ENCODE data around the gene OPN1MW.
"Not testable (repeated sequence)": the region's sequence is repeated elsewhere in the genome, so short reads cannot be mapped to it uniquely, and the experiment has no call there.

OPN1MW gene

GRCh38 chrX:154182296-154182695 is at the start of gene OPN1MW:
OPN1MW (plus strand) TSS chrX:154182596; CDS start chrX:154182678, 82 bp downstream.
- H3K9ac ChIP-seq (ENCODE audit: low read depth, low read length); H3K4me1 ChIP-seq (ENCODE audit: insufficient read depth, low read length); H3K9me3 ChIP-seq (ENCODE audit: control insufficient read depth, insufficient read depth, low read length); H3K36me3 ChIP-seq (ENCODE audit: insufficient read depth, low read length): not testable (repeated sequence)

- Histone ChIP-seq H3K36me3 (ENCODE audit: insufficient read depth, low read length) (no peaks in the 10 kb centered on the region), H3K9ac (ENCODE audit: low read depth, low read length) (no peak overlapping the region)
These were observed 46.8 kb upstream of the OPN1MW start for GRCh38 chrX:154135458-154136229.

GRCh38 chrX:154136627-154137161 is 45.7 kb upstream of the OPN1MW start:
- no peaks in the 10 kb centered on the region for H3K9me3 ChIP-seq (ENCODE audit: control insufficient read depth, insufficient read depth, low read length)
- H3K4me1 ChIP-seq (ENCODE audit: insufficient read depth, low read length), result no peaks in the 10 kb centered on the region; the same call in 1 of the 2 replicates
- no peaks in the 10 kb centered on the region for H3K36me3 ChIP-seq (ENCODE audit: insufficient read depth, low read length)
- H3K9ac ChIP-seq (ENCODE audit: low read depth, low read length), result peak overlapping the region; percentile 51; the same call in 1 of the 2 replicates

More at GRCh38 chrX:154135458-154136229, 46.8 kb upstream of the OPN1MW start:
- Histone ChIP-seq H3K9me3 (ENCODE audit: control insufficient read depth, insufficient read depth, low read length) (no peaks in the 10 kb centered on the region), H3K4me1 (ENCODE audit: insufficient read depth, low read length) (no peaks in the 10 kb centered on the region; the same call in 1 of the 2 replicates)

GRCh38 chrX:154138857-154139256 is 43.5 kb upstream of the OPN1MW start:
- Histone ChIP-seq H3K9me3 (ENCODE audit: control insufficient read depth, insufficient read depth, low read length) (no peaks in the 10 kb centered on the region), H3K9ac (ENCODE audit: low read depth, low read length) (no peak overlapping the region), H3K36me3 (ENCODE audit: insufficient read depth, low read length) (no peaks in the 10 kb centered on the region), H3K4me1 (ENCODE audit: insufficient read depth, low read length) (no peaks in the 10 kb centered on the region; the same call in 1 of the 2 replicates)

GRCh38 chrX:154140206-154140605 is 42.2 kb upstream of the OPN1MW start:
- Histone ChIP-seq H3K9ac (ENCODE audit: low read depth, low read length) (no peak overlapping the region), H3K4me1 (ENCODE audit: insufficient read depth, low read length) (no peaks in the 10 kb centered on the region; the same call in 1 of the 2 replicates), H3K36me3 (ENCODE audit: insufficient read depth, low read length) (no peaks in the 10 kb centered on the region), H3K9me3 (ENCODE audit: control insufficient read depth, insufficient read depth, low read length) (no peaks in the 10 kb centered on the region)

GRCh38 chrX:154140742-154141141 is 41.7 kb upstream of the OPN1MW start:
- Histone ChIP-seq H3K4me1 (ENCODE audit: insufficient read depth, low read length) (no peaks in the 10 kb centered on the region; the same call in 1 of the 2 replicates), H3K9ac (ENCODE audit: low read depth, low read length) (no peak overlapping the region), H3K9me3 (ENCODE audit: control insufficient read depth, insufficient read depth, low read length) (no peaks in the 10 kb centered on the region), H3K36me3 (ENCODE audit: insufficient read depth, low read length) (no peaks in the 10 kb centered on the region)

GRCh38 chrX:154142386-154142785 is 40.0 kb upstream of the OPN1MW start:
- Histone ChIP-seq H3K9ac (ENCODE audit: low read depth, low read length) (no peak overlapping the region), H3K9me3 (ENCODE audit: control insufficient read depth, insufficient read depth, low read length) (no peaks in the 10 kb centered on the region), H3K4me1 (ENCODE audit: insufficient read depth, low read length) (no peaks in the 10 kb centered on the region), H3K36me3 (ENCODE audit: insufficient read depth, low read length) (no peaks in the 10 kb centered on the region)

GRCh38 chrX:154142950-154143745 is 39.2 kb upstream of the OPN1MW start:
- Histone ChIP-seq H3K4me1 (ENCODE audit: insufficient read depth, low read length) (no peaks in the 10 kb centered on the region), H3K9me3 (ENCODE audit: control insufficient read depth, insufficient read depth, low read length) (no peaks in the 10 kb centered on the region), H3K9ac (ENCODE audit: low read depth, low read length) (no peak overlapping the region), H3K36me3 (ENCODE audit: insufficient read depth, low read length) (no peaks in the 10 kb centered on the region)

- H3K9me3 ChIP-seq (ENCODE audit: control insufficient read depth, insufficient read depth, low read length); H3K36me3 ChIP-seq (ENCODE audit: insufficient read depth, low read length); H3K4me1 ChIP-seq (ENCODE audit: insufficient read depth, low read length); H3K9ac ChIP-seq (ENCODE audit: low read depth, low read length): not testable (repeated sequence)
These were observed 38.4 kb upstream of the OPN1MW start, which contains the start of gene OPN1LW for GRCh38 chrX:154144010-154144409. OPN1LW (plus strand) TSS chrX:154144243; CDS start chrX:154144284, 41 bp downstream.

GRCh38 chrX:154151030-154151429 is 31.4 kb upstream of the OPN1MW start:
- H3K9ac ChIP-seq (ENCODE audit: low read depth, low read length); H3K36me3 ChIP-seq (ENCODE audit: insufficient read depth, low read length); H3K9me3 ChIP-seq (ENCODE audit: control insufficient read depth, insufficient read depth, low read length); H3K4me1 ChIP-seq (ENCODE audit: insufficient read depth, low read length): not testable (repeated sequence)

- not testable (repeated sequence) for H3K9ac ChIP-seq (ENCODE audit: low read depth, low read length); H3K36me3 ChIP-seq (ENCODE audit: insufficient read depth, low read length); H3K9me3 ChIP-seq (ENCODE audit: control insufficient read depth, insufficient read depth, low read length); H3K4me1 ChIP-seq (ENCODE audit: insufficient read depth, low read length)
These were observed 26.2 kb upstream of the OPN1MW start for GRCh38 chrX:154156221-154156620.

- not testable (repeated sequence) for H3K9me3 ChIP-seq (ENCODE audit: control insufficient read depth, insufficient read depth, low read length); H3K36me3 ChIP-seq (ENCODE audit: insufficient read depth, low read length); H3K9ac ChIP-seq (ENCODE audit: low read depth, low read length); H3K4me1 ChIP-seq (ENCODE audit: insufficient read depth, low read length)
These were observed 25.2 kb upstream of the OPN1MW start for GRCh38 chrX:154157207-154157606.

GRCh38 chrX:154159345-154159744 is 23.1 kb upstream of the OPN1MW start:
- H3K4me1 ChIP-seq (ENCODE audit: insufficient read depth, low read length); H3K36me3 ChIP-seq (ENCODE audit: insufficient read depth, low read length); H3K9me3 ChIP-seq (ENCODE audit: control insufficient read depth, insufficient read depth, low read length); H3K9ac ChIP-seq (ENCODE audit: low read depth, low read length): not testable (repeated sequence)

GRCh38 chrX:154164902-154165301 is 17.5 kb upstream of the OPN1MW start:
- H3K4me1 ChIP-seq (ENCODE audit: insufficient read depth, low read length); H3K9ac ChIP-seq (ENCODE audit: low read depth, low read length); H3K9me3 ChIP-seq (ENCODE audit: control insufficient read depth, insufficient read depth, low read length); H3K36me3 ChIP-seq (ENCODE audit: insufficient read depth, low read length): not testable (repeated sequence)
